T-helper 17 cell (primary cell): ENCODE measurements around the gene ZNF610. TPM values are rescaled to one million over a fixed set of nuclear protein-coding genes. Genes with fewer than 3 reads are reported as not detected.

ENCODE experiments used
- total RNA-seq, 4 donors: library from RNA in 2 of 4; stranded (reverse) in 2 of 4; gene quantifications; one replicate each; pipeline ENCODE4 v1.2.3 and lab custom pipeline; 2022 to 2026

ZNF610 gene
- total RNA-seq, 2 donors from 2014 or later = 0.16 to 0.30 TPM

Other genes starting within 250 kb of the ZNF610 start
- gene ZNF841, start 240.5 kb upstream of the ZNF610 start, total RNA-seq = 10 to 100 TPM; 24.4 to 26.4 TPM
- gene ZNF616, start 196.3 kb upstream of the ZNF610 start, total RNA-seq = 1 to 10 TPM; 2.0 to 3.9 TPM
- 10 to 100 TPM; 18.9 to 21.2 TPM for gene ZNF836, start 164.6 kb upstream of the ZNF610 start, total RNA-seq
- gene PPP2R1A, start 146.2 kb upstream of the ZNF610 start, total RNA-seq = 100 to 1,000 TPM; 173 to 180 TPM
- gene ZNF766, start 66.7 kb upstream of the ZNF610 start, total RNA-seq = 10 to 100 TPM; 31.1 to 36.0 TPM
- 1 to 10 TPM; 6.3 to 8.3 TPM for gene ZNF480, start 39.1 kb upstream of the ZNF610 start, total RNA-seq
- 10 to 100 TPM; 11.0 to 16.8 TPM for gene ZNF880, start 33.7 kb downstream of the ZNF610 start, total RNA-seq
- gene ZNF528, start 61.6 kb downstream of the ZNF610 start, total RNA-seq = 10 to 100 TPM in 1 of 2 donors, 1 to 10 TPM in 1; 8.1 to 12.9 TPM
- under 1 TPM; 0.22 to 0.29 TPM for gene ZNF534, start 92.9 kb downstream of the ZNF610 start, total RNA-seq
- gene ZNF578, start 117.3 kb downstream of the ZNF610 start, total RNA-seq = under 1 TPM; 0.26 to 0.75 TPM
- 10 to 100 TPM; 17.3 to 20.1 TPM for gene ZNF808, start 191.4 kb downstream of the ZNF610 start, total RNA-seq
- gene ZNF701, start 234.0 kb downstream of the ZNF610 start, total RNA-seq = 10 to 100 TPM; 14.9 to 19.0 TPM